SIG-M5 treated with dmso at 0.1 percent for 504 hours (cell line): Measurements from ENCODE around the gene ANP32D.
"Not testable (repeated sequence)": the region's sequence is repeated elsewhere in the genome, so short reads cannot be mapped to it uniquely, and the experiment has no call there.

Source experiments
- DNase-seq: peaks from one replicate; lab custom pipeline; 2025; ENCODE audit not compliant: unreplicated experiment; lab: John Stamatoyannopoulos, UW

ANP32D gene

DNA sequence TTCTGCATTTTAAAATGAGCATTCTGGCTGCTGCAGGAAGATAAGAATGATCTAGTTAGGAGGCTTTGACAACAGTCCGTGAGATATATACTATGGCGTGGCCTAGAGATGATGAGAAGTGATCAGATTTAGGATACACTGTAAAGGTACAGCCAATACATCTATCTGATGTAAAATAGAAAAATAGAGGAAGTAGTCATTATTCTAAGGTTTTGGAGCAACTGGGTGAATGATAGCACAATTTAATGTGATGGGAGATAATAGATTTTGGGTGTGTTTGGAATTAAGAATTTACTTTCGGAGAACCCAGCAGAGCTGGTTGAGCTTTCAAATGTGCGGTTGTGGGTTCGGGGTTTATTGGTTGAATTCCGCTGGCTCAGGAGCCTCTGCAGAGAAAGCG, at the start of gene ANP32D:
TSS of gene ANP32D (plus strand) at position 301 of the 400 bp plus-strand sequence. CDS start 106 bp downstream, outside the sequence.
- DNase-seq, result no peak

GRCh38 chr12:48423171-48423570, 49.2 kb upstream of the ANP32D start:
- no peak for DNase-seq

GRCh38 chr12:48424644-48425043, 47.7 kb upstream of the ANP32D start:
- DNase-seq, result no peak

DNA sequence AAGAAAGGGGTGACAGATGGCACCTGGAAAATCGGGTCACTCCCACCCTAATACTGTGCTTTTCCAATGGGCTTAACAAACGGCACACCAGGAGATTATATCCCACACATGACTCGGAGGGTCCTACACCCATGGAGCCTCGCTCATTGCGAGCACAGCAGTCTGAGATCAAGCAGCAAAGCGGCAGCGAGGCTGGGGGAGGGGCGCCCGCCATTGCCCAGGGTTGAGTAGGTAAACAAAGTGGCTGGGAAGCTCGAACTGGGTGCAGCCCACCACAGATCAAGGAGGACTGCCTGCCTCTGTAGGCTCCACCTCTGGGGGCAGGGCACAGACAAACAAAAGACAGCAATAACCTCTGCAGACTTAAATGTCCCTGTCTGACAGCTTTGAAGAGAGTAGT, 38.3 kb upstream of the ANP32D start:
- not testable (repeated sequence) for DNase-seq

GRCh38 chr12:48441069-48441468, 31.3 kb upstream of the ANP32D start:
- DNase-seq, result no peak

DNA sequence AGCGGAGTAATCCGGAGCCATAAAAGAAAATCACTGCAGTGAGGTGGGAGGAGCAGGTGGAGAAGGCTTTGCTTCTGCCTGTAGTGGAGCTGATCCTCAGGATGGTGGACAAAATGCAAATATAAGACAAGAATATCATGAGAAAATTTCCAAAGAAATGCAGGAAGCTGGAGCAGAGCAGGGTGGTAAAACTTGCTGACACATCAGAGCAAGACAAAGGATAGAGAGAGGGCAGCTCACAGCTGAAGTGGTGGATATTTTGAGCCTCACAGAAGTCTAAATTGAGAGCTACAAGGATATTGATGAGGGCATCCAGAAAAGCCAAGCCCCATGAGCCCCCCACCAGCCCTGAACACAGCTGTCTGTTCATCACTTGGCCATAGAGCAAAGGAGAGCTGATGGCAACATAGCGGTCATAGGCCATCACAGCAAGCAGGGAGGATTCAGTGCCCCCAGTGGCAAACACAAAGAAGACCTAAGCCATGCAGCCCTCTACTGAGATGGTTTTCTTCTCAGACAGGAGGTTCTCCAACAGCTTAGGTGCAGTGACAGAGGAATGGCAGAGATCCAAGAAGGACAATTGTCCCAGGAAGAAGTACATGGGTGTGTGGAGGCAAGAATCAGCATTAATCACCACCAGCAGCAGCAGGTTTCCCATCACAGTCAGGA, 30.0 kb upstream of the ANP32D start:
- DNase-seq, result peak; percentile 8

DNA sequence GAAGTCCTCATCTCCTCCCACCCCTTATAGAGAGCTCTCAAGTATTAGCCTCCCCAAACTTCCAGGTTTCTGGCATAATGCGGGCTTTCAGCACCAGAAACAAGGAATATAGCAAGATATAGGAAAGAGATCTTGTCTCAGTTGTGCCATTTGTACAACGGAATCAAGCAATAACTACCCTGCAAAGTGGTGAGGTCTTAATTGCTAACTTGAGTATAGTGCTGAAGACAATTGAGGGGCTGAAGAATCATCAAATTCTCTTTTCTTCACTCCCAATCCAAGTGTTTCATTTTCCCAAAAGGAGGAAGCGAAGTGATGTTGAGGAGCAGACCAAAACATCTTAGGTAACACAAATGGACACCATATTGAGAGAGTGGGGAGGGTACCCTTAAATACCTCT, 26.8 kb upstream of the ANP32D start:
- no peak for DNase-seq

DNA sequence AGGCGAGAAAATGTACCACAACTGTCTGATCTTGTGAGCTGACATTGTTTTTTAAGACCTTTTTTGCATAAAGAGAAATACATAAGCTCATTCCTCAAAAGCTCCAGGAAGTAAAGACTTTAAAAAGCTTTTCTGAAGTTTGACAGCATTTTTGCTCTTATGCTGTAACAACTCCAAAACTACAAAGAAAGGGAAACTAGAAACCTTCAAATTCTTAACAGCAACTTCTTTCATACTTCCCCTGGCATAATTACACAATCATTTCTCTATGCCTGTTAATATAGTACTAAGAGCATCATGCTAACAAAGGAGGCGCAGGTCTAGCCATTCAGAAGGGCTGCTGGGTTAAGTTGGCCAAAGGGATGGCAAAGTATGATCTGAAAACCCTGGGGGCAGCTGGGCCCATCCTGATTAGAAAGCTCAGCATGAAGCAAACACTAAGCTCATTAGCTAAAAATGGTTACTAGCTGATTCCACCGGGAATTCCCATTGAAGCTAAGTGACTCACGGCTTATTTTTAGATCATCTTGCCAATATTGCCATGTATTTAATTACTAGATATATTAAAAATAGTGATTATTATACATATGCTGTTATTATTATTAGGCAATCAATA, 26.1 kb upstream of the ANP32D start:
- DNase-seq, result peak; percentile 32

- peak; percentile 38 for DNase-seq
Observed at GRCh38 chr12:48447755-48448154, 24.6 kb upstream of the ANP32D start.

DNA sequence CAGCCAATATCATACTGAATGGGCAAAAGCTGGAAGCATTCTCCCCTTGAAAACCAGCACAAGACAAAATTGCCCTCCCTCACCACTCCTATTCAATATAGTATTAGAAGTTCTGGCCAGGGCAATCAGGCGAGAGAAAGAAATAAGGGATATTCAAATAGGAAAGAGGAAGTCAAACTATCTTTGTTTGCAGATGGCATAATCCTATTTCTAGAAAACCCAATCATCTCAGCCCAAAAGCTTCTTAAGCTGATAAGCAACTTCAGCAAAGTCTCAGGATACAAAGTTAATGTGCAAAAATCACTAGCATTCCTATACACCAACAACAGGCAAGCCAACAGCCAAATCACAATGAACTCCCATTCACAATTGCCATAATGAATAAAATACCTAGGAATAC, 21.0 kb upstream of the ANP32D start:
- DNase-seq, result no peak

DNA sequence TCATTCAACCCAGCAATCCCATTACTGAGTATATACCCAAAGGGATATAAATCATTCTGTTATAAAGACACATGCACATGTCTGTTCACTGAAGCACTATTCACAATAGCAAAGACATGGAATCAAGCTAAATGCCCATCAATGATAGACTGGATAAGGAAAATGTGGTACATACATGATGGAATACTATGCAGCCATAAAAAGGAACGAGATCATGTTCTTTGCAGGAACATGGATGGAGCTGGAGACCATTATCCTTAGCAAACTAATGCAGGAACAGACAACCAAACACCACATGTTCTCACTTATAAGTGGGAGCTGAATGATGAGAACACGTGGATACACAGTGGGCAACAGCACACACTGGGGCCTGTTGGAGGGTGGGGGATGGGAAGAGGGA, 19.4 kb upstream of the ANP32D start:
- DNase-seq, result not testable (repeated sequence)

- DNase-seq, result peak; percentile 43
Observed at GRCh38 chr12:48454667-48455066, 17.7 kb upstream of the ANP32D start.

- DNase-seq, result no peak
Observed at GRCh38 chr12:48455116-48455515, 17.2 kb upstream of the ANP32D start.

DNA sequence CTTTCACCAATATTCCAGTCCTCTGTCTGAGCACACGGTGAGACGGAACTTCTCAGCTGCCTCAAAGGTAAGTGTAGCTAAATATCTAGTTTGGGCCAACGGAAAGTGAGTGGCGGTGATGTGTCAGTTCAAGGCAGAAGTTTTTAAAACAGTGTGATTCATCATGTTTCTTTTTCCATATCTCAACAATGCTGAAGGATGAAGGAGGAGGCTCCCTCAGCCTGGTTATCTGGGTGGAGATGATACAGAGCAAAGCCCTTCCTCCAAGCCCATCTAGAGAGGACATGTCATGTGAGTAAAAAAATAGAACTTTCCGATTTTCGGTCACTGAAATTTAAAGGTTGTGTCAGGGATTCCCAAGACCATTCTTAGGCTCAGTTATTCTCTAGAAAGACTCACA, 13.1 kb upstream of the ANP32D start:
- DNase-seq, result no peak

DNA sequence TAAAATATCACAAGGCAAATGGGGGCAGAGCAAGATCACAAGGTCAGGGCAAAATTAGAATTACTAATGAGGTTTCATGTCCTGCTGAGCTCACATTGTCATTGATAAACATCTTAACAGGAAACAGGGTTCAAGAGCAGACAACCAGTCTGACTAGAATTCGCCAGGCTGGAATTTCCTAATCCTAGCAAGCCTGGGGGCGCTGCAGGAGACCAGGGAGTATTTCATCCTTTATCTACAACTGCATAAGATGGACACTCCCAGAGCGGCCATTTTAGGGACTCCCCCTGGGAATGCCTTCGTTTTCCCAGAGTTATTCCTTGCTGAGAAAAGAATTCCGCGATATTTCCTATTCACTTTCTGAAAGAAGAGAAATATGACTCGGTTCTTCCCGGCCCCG, 3.3 kb upstream of the ANP32D start:
- DNase-seq, result not testable (repeated sequence)

DNA sequence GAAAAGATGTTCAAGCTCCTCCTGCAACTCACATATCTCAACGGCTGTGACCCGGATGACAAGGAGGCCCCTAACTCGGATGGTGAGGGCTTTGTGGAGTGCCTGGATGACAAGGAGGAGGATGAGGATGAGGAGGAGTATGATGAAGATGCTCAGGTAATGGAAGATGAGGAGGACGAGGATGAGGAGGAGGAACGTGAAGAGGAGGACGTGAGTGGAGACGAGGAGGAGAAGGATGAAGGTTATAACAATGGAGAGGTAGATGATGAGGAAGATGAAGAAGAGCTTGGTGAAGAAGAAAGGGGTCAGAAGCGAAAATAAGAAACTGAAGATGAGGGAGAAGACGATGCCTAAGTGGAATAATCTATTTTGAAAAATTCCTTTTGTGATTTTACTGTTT, 702 bp downstream of the ANP32D start:
- no peak for DNase-seq

GRCh38 chr12:48474497-48474896, 2.1 kb downstream of the ANP32D start:
- DNase-seq, result not testable (repeated sequence)

DNA sequence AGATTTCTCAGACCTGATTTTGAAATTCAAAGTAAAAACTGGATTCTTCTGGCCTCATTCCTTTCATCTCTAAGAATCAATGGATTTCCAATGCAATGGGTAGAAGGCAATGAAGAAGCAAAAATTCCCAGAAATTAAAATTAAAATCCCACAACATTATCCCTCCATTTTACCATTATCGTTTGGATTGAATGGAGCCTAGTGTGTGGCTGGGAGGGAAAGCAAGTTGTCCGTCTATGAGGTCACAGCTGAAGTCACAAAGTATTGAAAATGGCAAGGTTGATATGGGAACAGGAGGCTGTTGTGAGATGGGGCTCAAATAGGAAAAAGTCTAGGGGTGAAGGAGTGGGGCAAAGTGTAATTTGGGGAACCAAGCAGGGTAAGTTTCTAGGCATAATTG, 9.8 kb downstream of the ANP32D start, which contains the start of gene C12orf54:
TSS of gene C12orf54 (plus strand) at position 301 of the 400 bp plus-strand sequence. CDS start 799 bp downstream, outside the sequence.
- no peak for DNase-seq

- no peak for DNase-seq
Observed at GRCh38 chr12:48482930-48483329, 10.6 kb downstream of the ANP32D start.

- DNase-seq, result no peak
Observed at GRCh38 chr12:48486261-48486660, 13.9 kb downstream of the ANP32D start.

- DNase-seq, result no peak
Observed at GRCh38 chr12:48486679-48487078, 14.3 kb downstream of the ANP32D start.

- DNase-seq, result no peak
Observed at GRCh38 chr12:48489012-48489411, 16.7 kb downstream of the ANP32D start.

DNA sequence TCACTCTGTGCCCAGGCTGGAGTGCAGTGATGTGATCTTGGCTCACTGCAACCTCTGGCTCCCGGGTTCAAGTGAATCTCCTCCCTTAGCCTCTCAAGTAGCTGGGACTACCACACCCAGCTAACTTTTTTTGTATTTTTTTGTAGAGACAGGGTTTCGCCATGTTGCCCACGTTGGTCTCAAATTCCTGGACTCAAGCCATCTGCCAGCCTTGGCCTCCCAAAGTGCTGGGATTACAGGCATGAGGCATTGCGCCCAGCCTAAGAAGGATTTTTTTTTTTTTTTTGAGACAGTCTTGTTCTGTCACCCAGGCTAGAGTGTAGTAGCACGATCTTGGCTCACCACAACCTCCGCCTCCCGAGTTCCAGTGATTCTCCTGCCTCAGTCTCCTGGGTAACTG, 17.1 kb downstream of the ANP32D start:
- DNase-seq, result not testable (repeated sequence)
